Stimulated activated CD8-positive, alpha-beta memory T cell treated with anti-CD3 and anti-CD28 coated beads, Interleukin-12 subunit alpha, Interleukin-12 subunit beta, amount 100 ng/mL, for 24 hours (primary cell): ENCODE data around the gene MACROD1.

Experiments
- DNase-seq: peaks from one replicate; pipeline ENCODE4 v3.0.0-alpha.2; 2020; ENCODE audit errors: extremely low read depth

Gene MACROD1

GRCh38 chr11:64131683-64132190, 34.2 kb downstream of the MACROD1 start:
- no peak for DNase-seq

DNA sequence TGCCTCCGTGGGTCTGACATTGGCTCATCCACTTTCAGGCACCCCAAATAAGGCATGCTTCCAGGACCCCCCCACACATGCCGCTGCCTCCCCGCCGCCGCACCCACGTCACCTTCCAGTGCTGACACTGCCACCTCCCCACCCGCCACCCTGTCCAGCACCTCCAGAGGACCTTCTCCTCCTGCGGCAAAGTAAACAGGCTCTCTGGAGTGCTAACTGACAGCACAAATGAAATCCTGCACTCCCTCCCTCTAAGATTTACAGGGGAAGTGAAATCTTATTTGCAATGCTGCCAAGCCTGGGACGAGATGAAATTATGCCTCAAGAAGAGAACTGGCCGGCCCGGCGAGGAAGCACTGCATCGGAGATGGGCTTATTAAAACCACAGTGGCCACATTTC, 35.3 kb downstream of the MACROD1 start:
- no peak for DNase-seq

- no peak for DNase-seq
These were observed 36.5 kb downstream of the MACROD1 start for GRCh38 chr11:64129403-64129802.

GRCh38 chr11:64128255-64129006, 37.5 kb downstream of the MACROD1 start:
- DNase-seq = no peak

GRCh38 chr11:64127267-64128072, 38.4 kb downstream of the MACROD1 start:
- no peak for DNase-seq

GRCh38 chr11:64126796-64127195, 39.1 kb downstream of the MACROD1 start:
- DNase-seq = no peak

- no peak for DNase-seq
These were observed 39.5 kb downstream of the MACROD1 start for GRCh38 chr11:64126371-64126770.

- no peak for DNase-seq
These were observed 40.2 kb downstream of the MACROD1 start for GRCh38 chr11:64125676-64126075.

GRCh38 chr11:64124147-64124546, 41.8 kb downstream of the MACROD1 start:
- no peak for DNase-seq

DNA sequence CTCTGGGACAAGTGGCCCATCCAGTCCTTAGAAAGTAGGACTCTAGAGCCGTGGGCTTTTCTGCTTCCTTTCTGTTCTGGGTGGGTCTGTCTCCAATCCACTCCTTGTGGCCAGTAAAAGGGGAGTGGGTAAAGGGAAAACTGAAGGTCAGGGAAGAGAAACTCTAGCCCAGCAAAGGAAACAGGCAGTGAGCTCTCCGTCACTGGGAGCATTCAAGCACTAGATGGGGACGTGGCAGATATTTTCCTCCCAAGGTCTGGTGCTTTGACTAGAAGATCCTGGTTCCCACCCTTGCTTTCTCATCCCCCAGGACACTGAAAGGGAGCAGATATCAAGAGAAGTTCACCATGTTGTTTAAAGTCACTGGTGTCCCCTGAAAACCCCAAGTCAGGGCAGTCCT, 42.2 kb downstream of the MACROD1 start:
- no peak for DNase-seq

- no peak for DNase-seq
These were observed 43.2 kb downstream of the MACROD1 start for GRCh38 chr11:64122411-64123410.

GRCh38 chr11:64121663-64122410, 44.1 kb downstream of the MACROD1 start:
- no peak for DNase-seq

DNA sequence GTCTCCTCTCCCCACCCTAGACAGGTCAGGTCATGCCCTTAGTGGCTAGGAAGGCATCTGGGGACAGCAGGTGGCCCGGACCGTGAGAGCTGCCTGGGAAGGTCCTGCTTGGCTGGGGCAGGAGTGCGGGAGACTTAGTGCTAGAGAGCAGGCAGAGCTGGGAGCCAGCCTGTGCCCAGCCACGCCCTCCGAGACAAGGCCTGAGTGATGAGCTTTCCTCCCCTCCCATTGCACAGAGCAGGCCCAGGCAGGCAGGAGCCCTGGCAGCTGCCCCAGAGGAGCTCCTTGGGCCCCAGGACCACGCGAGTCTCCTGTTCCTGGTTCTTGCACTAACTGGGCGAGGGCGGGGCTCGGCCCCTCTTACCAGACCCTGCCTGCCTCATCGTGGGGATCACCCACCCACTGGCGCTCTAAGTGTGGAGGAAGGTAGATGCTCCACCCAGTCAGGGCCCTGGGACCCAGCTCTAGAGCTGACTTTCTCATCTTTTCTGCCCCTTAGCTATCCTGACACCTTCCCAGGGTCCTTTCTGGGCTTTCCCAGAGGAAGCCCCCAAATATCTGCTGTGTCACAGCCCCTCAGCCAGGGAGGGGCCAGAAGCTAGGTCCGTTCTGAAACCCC, 44.9 kb downstream of the MACROD1 start:
- DNase-seq = no peak

GRCh38 chr11:64119700-64120099, 46.2 kb downstream of the MACROD1 start:
- no peak for DNase-seq

DNA sequence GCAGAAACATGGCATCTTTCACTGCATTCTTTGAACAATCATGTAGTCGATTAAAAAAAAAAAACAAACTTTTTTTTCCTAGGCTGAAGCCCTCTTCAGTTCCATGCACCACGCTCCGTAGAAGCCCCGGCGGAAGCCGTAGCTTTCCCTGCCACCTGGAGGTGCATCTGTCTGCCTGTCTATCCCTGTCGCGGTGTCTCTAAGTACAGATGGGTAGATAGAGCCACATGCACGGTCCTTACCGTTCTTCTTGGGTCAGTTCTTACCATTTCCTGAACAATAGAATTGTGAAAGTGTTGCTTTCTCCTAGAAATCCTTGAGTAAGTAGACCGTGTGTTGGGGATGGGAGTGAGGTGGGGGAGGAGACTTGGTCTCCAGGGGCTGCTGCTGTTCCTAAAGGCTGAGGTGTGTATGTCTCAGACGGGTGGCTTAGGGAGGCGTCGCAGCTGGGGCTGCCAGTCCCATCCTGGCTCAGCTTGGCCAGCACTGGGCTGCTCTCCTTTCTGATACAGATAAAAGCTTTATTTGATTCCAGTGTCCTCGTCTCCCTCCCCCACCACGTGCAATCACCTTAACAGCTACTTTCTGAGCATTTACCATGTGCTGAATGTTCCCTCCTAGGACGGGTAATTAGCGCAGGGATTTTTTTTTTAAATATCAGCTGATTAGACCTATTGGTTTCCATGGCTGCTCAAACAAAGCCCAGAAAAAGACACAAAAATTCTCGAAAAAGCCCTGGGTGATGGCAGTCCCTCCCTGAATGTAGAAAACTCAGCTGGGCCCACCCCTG, 46.8 kb downstream of the MACROD1 start:
- DNase-seq = no peak

- no peak for DNase-seq
These were observed 48.0 kb downstream of the MACROD1 start for GRCh38 chr11:64117763-64118459.

- no peak for DNase-seq
These were observed 50.1 kb downstream of the MACROD1 start for GRCh38 chr11:64115531-64116522.

DNA sequence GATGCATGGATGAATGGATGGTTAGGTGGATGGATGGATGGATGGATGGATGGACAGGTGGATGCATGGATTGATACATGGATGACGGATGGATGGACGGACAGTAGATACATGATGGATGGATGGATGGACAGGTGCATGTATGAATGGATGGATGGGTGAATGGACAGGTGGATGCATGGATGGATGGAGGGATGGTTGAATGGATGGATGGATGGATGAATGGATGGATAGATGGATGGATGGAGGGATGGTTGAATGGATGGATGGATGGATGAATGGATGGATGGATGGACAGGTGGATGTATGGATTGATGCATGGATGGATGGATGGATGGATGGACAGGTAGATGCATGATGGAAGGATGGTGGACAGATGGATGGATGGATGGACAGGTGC, 51.7 kb downstream of the MACROD1 start:
- no peak for DNase-seq
